GM13977 (cell line): ENCODE results near the gene PTPN5.
"Not testable (repeated sequence)": the region's sequence is repeated elsewhere in the genome, so short reads cannot be mapped to it uniquely, and the experiment has no call there.

Experiments used
- DNase-seq: peaks from one replicate; pipeline ENCODE4 v3.0.0; 2012; ENCODE audit warnings: low spot score
- in situ Hi-C: fragments of 300-500 bp; cut with MboI; formaldehyde crosslinking; loops from one replicate; pipeline ENCODE4 v1.12.0; 2022; ENCODE audit warnings: low sequenced_read_pairs, low pct_unique_long_range_greater_than_20kb, mixed read lengths, inconsistent platforms; ENCODE audit not compliant: unreplicated experiment
- TF ChIP-seq, protein P1 (sequence below): IDR thresholded peaks from 2 replicates; pipeline ENCODE4 v1.5.1; 2012; ENCODE audit warnings: mild to moderate bottlenecking, control low read depth; ENCODE audit not compliant: insufficient read depth; ENCODE audit errors: extremely low read depth, missing control alignments

The PTPN5 gene

DNA sequence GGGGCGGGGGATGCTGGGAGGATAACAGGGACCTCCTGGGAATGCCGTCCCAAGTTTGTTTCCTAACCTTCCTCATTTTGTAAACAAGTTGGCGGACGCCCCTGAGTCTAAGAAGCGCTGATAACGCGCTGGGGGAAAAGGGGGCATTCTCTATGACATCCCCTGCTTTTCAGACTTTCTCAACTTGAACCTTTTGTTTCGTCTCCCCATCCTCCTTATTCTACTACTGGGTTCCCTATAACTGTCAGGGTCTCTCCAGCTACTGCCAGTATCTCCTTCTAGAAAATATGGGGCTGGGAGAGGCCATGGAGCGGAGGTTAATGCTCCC is 92.4 kb downstream of the PTPN5 start:
- in situ Hi-C loops, result no loop called here
- TF ChIP-seq, protein P1, sequence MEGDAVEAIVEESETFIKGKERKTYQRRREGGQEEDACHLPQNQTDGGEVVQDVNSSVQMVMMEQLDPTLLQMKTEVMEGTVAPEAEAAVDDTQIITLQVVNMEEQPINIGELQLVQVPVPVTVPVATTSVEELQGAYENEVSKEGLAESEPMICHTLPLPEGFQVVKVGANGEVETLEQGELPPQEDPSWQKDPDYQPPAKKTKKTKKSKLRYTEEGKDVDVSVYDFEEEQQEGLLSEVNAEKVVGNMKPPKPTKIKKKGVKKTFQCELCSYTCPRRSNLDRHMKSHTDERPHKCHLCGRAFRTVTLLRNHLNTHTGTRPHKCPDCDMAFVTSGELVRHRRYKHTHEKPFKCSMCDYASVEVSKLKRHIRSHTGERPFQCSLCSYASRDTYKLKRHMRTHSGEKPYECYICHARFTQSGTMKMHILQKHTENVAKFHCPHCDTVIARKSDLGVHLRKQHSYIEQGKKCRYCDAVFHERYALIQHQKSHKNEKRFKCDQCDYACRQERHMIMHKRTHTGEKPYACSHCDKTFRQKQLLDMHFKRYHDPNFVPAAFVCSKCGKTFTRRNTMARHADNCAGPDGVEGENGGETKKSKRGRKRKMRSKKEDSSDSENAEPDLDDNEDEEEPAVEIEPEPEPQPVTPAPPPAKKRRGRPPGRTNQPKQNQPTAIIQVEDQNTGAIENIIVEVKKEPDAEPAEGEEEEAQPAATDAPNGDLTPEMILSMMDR, result no peak
- DNase-seq, result no peak

GRCh38 chr11:18698341-18699268 is 93.0 kb downstream of the PTPN5 start, which contains the start of gene TMEM86A:
TMEM86A (plus strand) TSS chr11:18698779; CDS start chr11:18698887, 108 bp downstream.
- TF ChIP-seq, protein P1, result no peak
- peak; percentile 94 for DNase-seq
- in situ Hi-C loops, result no loop called here

DNA sequence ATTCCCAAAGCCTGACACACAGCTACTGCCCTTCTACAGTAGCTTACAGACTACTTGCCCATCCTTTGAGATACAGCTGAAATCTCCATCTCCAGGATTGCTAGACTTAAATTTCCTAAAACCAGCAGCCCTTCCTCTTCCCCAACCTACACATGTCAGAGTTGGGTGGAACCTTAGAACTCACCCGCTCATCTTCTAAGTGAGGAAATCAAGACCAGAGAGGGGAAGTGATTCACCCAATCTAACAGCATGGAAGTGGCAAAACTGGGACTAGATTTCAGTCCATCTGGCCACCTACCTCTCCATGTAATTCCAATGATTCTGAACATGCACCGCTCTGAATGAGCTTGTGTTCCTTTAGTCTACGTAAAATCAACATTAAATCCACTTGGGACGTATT is 94.0 kb downstream of the PTPN5 start:
- TF ChIP-seq, protein P1, result no peak
- in situ Hi-C loops, result no loop called here
- no peak for DNase-seq

- in situ Hi-C loops, result no loop called here
- TF ChIP-seq, protein P1, result no peak
- DNase-seq, result no peak
Observed at GRCh38 chr11:18696638-18697225, 94.9 kb downstream of the PTPN5 start.

DNA sequence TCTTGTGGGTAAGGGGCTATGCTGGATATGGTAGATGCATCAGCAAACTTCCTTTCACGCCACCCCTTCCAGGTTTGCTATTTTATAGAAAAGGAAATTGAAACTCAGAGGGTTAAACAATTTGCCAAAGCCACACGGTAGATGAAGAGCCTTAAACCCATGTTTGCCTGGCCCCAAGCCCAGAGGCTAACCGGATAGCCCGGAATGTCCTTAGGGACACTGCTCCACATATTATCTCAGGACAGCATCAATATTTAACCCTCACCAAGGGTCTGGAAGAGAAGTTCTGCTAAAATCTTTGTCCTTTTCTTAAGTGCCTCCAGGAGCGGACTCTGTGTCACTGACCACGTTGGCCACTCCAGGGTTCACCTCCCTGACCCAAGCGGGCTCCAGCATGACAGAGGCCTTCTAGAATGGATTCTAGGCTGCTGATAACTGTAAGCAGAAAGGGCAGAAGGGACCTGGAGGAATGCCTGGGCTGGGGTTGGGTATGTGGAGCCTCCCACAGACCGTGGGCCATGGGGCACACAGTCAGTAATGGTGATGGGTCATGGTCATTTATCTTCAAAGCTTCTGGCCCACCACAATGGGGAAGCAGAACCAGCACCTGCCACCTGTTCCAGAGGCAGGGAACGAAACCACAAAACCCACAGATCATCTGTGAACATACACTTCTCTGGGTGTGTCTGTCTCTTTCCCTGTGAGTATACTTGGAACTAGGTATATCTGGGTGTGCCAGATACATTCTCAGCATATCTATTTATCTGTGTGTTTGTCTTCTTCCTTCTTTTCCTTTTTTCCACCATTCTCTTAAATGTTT is 98.4 kb downstream of the PTPN5 start:
- no peak for DNase-seq
- TF ChIP-seq, protein P1, result no peak
- in situ Hi-C loops, result no loop called here

DNA sequence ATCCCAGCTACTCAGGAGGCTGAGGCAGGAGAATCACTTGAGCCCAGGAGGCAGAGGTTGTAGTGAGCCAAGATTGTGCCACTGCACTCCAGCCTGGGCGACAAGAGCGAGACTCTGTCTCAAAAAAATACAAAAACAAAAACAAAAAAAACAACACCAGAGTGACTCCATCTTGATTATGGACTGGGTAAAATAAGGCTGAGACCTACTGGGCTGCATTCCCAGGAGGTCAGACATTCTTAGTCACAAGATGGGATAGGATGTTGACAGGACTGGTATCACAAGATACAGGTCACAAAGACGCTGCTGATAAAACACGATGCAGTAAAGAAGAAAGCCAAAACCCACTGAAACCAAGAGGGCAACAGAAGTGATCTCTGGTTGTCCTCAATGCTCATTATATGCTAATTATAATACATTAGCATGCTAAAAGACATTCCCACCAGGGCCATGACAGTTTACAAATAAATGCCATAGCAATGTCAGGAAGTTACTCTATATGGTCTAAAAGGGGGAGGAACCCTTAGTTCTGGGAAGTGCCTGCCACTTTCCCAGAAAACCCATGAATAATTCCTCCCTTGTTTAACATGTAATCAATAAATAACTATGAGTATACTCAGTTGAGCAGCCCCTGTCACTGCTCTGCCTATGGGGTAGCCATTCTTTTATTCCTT is 100.0 kb downstream of the PTPN5 start:
- in situ Hi-C loops, DNase-seq: not testable (repeated sequence)
